GM23338 (cell line): ENCODE data around the gene PKN3.

Experiments
- EZH2 ChIP-seq: fragments of 200-600 bp; sonication (generic); IDR thresholded peaks from one replicate; pipeline ENCODE4 v1.8.0; 2017; ENCODE audit warnings: antibody characterized with exemption, mild to moderate bottlenecking, low read depth; ENCODE audit not compliant: unreplicated experiment
- EZH2phosphoT487 ChIP-seq: fragments of 200-600 bp; sonication (generic); IDR thresholded peaks from one replicate; pipeline ENCODE4 v1.8.1; 2018; ENCODE audit warnings: antibody characterized with exemption; ENCODE audit not compliant: unreplicated experiment
- JUNB ChIP-seq: IDR thresholded peaks from one replicate; pipeline ENCODE4 v1.6.1; 2016; ENCODE audit warnings: antibody characterized with exemption; ENCODE audit not compliant: unreplicated experiment
- POLR2AphosphoS5 ChIP-seq: IDR thresholded peaks from 2 replicates; pipeline ENCODE4 v1.6.1; 2016; ENCODE audit warnings: antibody characterized with exemption, low read depth
- REST ChIP-seq: IDR thresholded peaks from one replicate; pipeline ENCODE4 v1.6.1; 2018; ENCODE audit warnings: antibody characterized with exemption; ENCODE audit not compliant: unreplicated experiment
- TF ChIP-seq, protein P1 (sequence below), 2 experiments: fragments of 200-600 bp in 1 of 2; sonication (generic) in 1 of 2; conservative IDR thresholded peaks; 2 replicates each; pipeline versions ENCODE4 v1.5.1 to v1.6.1; 2016 to 2017; ENCODE audit warnings: antibody characterized with exemption in 2 of 2, low read depth in 2 of 2, mild to moderate bottlenecking in 2 of 2, moderate library complexity in 1 of 2
- TF ChIP-seq, protein P2 (sequence below): IDR thresholded peaks from 2 replicates; pipeline ENCODE4 v1.6.1; 2016; ENCODE audit warnings: antibody characterized with exemption

- TF ChIP-seq, protein P1, sequence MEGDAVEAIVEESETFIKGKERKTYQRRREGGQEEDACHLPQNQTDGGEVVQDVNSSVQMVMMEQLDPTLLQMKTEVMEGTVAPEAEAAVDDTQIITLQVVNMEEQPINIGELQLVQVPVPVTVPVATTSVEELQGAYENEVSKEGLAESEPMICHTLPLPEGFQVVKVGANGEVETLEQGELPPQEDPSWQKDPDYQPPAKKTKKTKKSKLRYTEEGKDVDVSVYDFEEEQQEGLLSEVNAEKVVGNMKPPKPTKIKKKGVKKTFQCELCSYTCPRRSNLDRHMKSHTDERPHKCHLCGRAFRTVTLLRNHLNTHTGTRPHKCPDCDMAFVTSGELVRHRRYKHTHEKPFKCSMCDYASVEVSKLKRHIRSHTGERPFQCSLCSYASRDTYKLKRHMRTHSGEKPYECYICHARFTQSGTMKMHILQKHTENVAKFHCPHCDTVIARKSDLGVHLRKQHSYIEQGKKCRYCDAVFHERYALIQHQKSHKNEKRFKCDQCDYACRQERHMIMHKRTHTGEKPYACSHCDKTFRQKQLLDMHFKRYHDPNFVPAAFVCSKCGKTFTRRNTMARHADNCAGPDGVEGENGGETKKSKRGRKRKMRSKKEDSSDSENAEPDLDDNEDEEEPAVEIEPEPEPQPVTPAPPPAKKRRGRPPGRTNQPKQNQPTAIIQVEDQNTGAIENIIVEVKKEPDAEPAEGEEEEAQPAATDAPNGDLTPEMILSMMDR (conservative IDR thresholded peaks at IDR 0.05; ENCODE audit: low read depth in 2 of 2): no peak
- TF ChIP-seq REST (no peak), JUNB (no peak), POLR2AphosphoS5 (no peak), EZH2 (no peak), EZH2phosphoT487 (no peak)
- TF ChIP-seq, protein P2, sequence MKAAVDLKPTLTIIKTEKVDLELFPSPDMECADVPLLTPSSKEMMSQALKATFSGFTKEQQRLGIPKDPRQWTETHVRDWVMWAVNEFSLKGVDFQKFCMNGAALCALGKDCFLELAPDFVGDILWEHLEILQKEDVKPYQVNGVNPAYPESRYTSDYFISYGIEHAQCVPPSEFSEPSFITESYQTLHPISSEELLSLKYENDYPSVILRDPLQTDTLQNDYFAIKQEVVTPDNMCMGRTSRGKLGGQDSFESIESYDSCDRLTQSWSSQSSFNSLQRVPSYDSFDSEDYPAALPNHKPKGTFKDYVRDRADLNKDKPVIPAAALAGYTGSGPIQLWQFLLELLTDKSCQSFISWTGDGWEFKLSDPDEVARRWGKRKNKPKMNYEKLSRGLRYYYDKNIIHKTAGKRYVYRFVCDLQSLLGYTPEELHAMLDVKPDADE: no peak
These were observed 27.6 kb downstream of the PKN3 start for GRCh38 chr9:128729766-128730517.
